ENCODE results near the gene TENM3.

DNA sequence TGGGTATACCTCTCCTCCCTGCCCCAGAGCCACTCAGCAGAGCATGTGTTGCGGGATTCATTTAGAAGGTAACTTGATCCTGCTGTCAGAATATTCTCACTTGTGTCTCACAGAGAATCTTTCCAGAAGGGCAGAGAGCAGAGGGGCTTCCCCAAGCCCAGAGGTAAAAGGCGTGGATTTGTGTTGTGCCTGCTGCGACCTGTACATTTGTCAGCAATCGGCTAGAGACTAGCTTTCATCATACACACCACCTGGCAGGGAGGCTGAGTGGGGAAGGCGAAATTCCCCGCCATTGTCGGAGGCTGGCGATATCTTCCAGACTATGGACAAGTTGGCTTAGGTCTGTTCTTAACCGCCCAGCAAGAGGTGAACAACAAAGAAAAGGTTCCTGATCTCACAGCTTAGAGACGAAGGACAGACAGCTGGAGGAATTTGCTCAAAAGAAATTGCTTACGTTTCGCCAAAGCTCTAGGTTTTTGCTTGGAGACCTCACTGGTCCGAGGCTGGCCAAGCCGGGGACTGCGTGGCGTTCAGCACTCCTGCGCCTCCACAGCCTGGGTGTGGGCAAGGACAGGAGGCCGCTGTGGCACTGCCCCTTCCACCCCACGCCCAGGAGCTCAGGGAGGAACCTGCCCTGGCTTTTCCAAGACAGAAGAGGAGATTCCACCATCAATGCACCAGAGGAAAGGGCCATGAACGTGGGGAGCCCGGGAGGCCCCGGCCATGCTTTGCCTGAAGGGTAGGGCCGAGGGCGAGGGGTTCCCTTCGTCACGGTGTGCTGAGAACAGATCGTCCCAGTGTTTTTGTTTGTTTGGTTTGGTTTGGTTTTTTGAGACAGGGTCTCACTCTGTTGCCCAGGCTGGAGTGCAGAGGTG is 604.6 kb downstream of the TENM3 start:
- TF ChIP-seq ZFP3 (CRISPR knock-in tag; IDR thresholded peaks at IDR 0.05): no peak
- TF ChIP-seq ZNF70 (CRISPR knock-in tag; IDR thresholded peaks at IDR 0.05): no peak
- no peak for TF ChIP-seq TCF4 (CRISPR knock-in tag; IDR thresholded peaks at IDR 0.05; ENCODE audit: borderline replicate concordance)
- TF ChIP-seq, protein P1, sequence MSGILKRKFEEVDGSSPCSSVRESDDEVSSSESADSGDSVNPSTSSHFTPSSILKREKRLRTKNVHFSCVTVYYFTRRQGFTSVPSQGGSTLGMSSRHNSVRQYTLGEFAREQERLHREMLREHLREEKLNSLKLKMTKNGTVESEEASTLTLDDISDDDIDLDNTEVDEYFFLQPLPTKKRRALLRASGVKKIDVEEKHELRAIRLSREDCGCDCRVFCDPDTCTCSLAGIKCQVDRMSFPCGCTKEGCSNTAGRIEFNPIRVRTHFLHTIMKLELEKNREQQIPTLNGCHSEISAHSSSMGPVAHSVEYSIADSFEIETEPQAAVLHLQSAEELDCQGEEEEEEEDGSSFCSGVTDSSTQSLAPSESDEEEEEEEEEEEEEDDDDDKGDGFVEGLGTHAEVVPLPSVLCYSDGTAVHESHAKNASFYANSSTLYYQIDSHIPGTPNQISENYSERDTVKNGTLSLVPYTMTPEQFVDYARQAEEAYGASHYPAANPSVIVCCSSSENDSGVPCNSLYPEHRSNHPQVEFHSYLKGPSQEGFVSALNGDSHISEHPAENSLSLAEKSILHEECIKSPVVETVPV (CRISPR knock-in tag; IDR thresholded peaks at IDR 0.05): no peak
- TF ChIP-seq, protein P2, sequence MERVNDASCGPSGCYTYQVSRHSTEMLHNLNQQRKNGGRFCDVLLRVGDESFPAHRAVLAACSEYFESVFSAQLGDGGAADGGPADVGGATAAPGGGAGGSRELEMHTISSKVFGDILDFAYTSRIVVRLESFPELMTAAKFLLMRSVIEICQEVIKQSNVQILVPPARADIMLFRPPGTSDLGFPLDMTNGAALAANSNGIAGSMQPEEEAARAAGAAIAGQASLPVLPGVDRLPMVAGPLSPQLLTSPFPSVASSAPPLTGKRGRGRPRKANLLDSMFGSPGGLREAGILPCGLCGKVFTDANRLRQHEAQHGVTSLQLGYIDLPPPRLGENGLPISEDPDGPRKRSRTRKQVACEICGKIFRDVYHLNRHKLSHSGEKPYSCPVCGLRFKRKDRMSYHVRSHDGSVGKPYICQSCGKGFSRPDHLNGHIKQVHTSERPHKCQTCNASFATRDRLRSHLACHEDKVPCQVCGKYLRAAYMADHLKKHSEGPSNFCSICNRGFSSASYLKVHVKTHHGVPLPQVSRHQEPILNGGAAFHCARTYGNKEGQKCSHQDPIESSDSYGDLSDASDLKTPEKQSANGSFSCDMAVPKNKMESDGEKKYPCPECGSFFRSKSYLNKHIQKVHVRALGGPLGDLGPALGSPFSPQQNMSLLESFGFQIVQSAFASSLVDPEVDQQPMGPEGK (CRISPR knock-in tag; IDR thresholded peaks at IDR 0.05; ENCODE audit: borderline replicate concordance): no peak
